ENCODE data around the gene LONP1.
"Not testable (repeated sequence)": the region's sequence is repeated elsewhere in the genome, so short reads cannot be mapped to it uniquely, and the experiment has no call there.

The LONP1 gene

DNA sequence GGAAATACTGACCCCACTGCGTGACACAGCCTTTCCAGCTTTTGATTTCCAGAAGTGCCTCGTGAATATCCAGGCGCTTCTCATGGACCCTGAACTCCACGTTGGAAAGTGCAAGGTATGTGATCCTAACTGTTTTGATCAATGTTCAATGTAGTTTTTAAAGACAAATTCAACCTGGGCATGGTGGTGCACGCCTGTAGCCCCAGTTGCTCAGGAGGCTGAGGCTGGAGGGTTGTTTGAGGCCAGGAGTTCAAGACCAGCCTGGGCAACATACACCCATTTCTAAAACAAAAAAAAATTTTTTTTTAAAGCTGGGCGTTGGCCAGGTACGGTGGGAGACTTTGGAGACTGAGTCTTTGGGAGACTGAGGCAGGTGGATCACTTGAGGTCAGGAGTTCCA lies 31.8 kb upstream of the LONP1 start:
- H3K4me3 ChIP-seq (ENCODE audit: low read depth, low read length): no peak overlapping the region
- DNase-seq (ENCODE audit: low read depth): no peak
- TF ChIP-seq MYC (IDR thresholded peaks at IDR 0.05; ENCODE audit: low read depth, low read length): no peak
- TF ChIP-seq, protein P1, sequence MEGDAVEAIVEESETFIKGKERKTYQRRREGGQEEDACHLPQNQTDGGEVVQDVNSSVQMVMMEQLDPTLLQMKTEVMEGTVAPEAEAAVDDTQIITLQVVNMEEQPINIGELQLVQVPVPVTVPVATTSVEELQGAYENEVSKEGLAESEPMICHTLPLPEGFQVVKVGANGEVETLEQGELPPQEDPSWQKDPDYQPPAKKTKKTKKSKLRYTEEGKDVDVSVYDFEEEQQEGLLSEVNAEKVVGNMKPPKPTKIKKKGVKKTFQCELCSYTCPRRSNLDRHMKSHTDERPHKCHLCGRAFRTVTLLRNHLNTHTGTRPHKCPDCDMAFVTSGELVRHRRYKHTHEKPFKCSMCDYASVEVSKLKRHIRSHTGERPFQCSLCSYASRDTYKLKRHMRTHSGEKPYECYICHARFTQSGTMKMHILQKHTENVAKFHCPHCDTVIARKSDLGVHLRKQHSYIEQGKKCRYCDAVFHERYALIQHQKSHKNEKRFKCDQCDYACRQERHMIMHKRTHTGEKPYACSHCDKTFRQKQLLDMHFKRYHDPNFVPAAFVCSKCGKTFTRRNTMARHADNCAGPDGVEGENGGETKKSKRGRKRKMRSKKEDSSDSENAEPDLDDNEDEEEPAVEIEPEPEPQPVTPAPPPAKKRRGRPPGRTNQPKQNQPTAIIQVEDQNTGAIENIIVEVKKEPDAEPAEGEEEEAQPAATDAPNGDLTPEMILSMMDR (IDR thresholded peaks at IDR 0.05; ENCODE audit: low read depth, low read length): no peak
- no peak for TF ChIP-seq POLR2A (IDR thresholded peaks at IDR 0.05; ENCODE audit: extremely low read depth, insufficient read length)
- TF ChIP-seq, protein P2, sequence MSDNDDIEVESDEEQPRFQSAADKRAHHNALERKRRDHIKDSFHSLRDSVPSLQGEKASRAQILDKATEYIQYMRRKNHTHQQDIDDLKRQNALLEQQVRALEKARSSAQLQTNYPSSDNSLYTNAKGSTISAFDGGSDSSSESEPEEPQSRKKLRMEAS (IDR thresholded peaks at IDR 0.05; ENCODE audit: low read depth, low read length): no peak

DNA sequence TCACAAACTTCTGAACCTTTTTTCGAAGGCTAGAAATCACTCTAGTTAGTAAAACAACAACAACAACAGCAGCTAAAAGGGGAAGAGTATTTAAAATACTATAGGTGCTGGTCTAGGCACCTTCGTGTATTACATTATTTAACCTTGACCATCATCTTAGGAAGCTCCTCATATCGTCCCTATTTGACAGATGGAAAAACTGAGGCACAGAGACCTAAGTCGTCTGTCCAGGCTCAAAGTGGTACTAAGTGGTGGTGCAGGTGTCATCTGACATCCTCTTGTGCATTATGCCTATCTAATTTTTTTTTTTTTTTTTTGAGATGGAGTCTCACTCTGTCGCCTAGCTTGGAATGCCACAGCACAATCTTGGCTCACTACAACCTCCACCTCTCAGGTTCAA lies 29.6 kb upstream of the LONP1 start:
- TF ChIP-seq, protein P2 (IDR thresholded peaks at IDR 0.05; ENCODE audit: low read depth, low read length): no peak
- TF ChIP-seq, protein P1 (IDR thresholded peaks at IDR 0.05; ENCODE audit: low read depth, low read length): no peak
- TF ChIP-seq POLR2A (IDR thresholded peaks at IDR 0.05; ENCODE audit: extremely low read depth, insufficient read length) (no peak), MYC (IDR thresholded peaks at IDR 0.05; ENCODE audit: low read depth, low read length) (no peak)

DNA sequence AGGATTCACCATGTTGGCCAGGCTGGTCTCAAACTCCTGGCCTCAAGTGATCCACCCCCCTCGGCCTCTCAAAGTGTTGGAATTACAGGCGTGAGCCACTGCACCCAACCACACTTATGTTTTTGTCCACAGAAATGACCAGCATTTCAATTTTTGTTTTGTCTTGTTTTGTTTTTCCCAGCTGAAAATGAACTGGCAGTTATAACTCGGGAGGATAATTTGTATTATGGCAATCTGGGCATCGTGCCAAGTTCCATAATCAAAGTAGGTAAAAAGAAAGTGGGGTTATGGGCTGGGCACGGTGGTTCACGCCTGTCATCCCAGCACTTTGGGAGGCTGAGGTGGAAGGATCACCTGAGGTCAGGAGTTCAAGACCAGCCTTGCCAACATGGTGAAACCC lies 29.0 kb upstream of the LONP1 start:
- H3K4me3 ChIP-seq (ENCODE audit: low read depth, low read length); DNase-seq (ENCODE audit: low read depth): not testable (repeated sequence)

More for the DNA sequence above, 29.6 kb upstream of the LONP1 start:
- DNase-seq (ENCODE audit: low read depth): no peak
- H3K4me3 ChIP-seq (ENCODE audit: low read depth, low read length): no peak overlapping the region

DNA sequence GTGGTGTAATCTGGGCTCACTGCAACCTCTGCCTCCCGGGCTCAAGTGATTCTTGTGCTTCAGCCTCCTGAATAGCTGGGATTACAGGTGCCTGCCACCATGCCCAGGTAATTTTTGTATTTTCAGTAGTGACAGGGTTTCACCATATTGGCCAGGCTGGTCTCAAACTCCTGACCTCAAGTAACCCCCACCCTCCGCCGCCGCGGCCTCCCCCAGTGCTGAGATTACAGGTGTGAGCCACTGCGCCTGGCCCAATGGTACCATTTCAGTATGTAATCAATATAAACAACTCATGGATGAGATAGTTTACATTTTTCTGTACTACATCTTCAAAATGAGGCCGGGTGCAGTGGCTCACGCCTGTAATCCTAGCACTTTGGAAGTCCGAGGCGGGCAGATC lies 25.1 kb upstream of the LONP1 start:
- DNase-seq (ENCODE audit: low read depth); H3K4me3 ChIP-seq (ENCODE audit: low read depth, low read length): not testable (repeated sequence)

DNA sequence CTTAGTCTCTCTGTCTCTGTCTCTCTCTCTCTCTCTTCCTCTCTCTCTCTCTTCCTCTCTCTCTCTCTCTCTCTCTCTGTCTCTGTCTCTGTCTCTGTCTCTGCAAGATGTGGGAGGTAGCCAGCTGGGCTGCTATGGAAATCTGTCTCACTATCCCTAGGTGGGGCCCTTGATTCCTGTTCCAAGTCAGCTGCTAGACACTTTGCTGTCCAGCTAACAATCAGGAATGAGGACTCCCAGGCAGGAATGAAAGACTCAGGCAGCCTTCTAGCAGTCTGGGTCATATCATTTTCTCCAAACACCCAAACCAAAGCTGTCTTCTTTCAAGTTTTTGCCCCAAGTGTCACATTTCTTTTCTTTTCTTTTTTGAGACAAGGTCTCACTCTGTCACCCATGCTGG lies 23.7 kb upstream of the LONP1 start:
- DNase-seq (ENCODE audit: low read depth): no peak
- no peak overlapping the region for H3K4me3 ChIP-seq (ENCODE audit: low read depth, low read length)
- no peak for TF ChIP-seq POLR2A (IDR thresholded peaks at IDR 0.05; ENCODE audit: extremely low read depth, insufficient read length)
- TF ChIP-seq, protein P1 (IDR thresholded peaks at IDR 0.05; ENCODE audit: low read depth, low read length): no peak
- TF ChIP-seq, protein P2 (IDR thresholded peaks at IDR 0.05; ENCODE audit: low read depth, low read length): no peak
- no peak for TF ChIP-seq MYC (IDR thresholded peaks at IDR 0.05; ENCODE audit: low read depth, low read length)

DNA sequence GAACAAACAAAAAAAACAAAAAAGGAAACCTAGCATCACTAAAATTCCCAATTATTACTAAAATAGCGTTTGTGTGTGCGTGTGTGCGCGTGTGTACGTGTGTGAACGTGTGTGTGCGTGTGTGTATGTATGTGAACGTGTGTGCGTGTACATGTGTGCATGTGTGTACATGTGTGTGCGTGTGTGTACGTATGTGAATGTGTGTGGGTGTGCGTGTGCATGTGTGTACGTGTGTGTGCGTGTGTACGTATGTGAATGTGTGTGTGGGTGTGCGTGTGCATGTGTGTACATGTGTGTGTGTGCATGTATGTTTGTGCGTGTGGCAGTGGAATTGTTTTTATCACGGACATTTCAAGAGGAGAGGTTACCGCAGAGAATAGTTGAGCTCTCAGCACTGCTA lies 22.1 kb upstream of the LONP1 start:
- H3K4me3 ChIP-seq (ENCODE audit: low read depth, low read length): no peak overlapping the region
- TF ChIP-seq, protein P1 (IDR thresholded peaks at IDR 0.05; ENCODE audit: low read depth, low read length): no peak
- TF ChIP-seq, protein P2 (IDR thresholded peaks at IDR 0.05; ENCODE audit: low read depth, low read length): no peak
- TF ChIP-seq MYC (IDR thresholded peaks at IDR 0.05; ENCODE audit: low read depth, low read length) (no peak), POLR2A (IDR thresholded peaks at IDR 0.05; ENCODE audit: extremely low read depth, insufficient read length) (no peak)
- no peak for DNase-seq (ENCODE audit: low read depth)

DNA sequence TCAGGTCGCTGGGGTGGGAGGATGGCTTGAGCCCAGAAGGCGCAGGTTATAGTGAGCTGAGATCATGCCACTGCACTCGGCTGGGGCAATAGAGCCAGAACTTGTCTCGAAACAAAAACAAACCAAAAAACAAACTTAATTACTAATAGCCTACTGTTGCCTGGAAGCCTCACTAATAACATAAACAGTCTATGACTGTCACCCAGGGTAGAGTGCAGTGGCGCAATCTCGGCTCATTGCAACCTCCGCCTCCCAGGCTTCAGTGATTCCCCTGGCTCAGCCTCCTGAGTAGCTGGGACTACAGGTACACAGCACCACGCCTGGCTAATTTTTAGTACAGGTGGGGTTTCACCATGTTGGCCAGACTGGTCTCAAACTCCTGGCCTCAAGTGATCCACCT lies 18.5 kb upstream of the LONP1 start:
- H3K4me3 ChIP-seq (ENCODE audit: low read depth, low read length): no peak overlapping the region
- TF ChIP-seq POLR2A (IDR thresholded peaks at IDR 0.05; ENCODE audit: extremely low read depth, insufficient read length): no peak
- TF ChIP-seq, protein P2 (IDR thresholded peaks at IDR 0.05; ENCODE audit: low read depth, low read length): no peak
- no peak for TF ChIP-seq MYC (IDR thresholded peaks at IDR 0.05; ENCODE audit: low read depth, low read length)
- TF ChIP-seq, protein P1 (IDR thresholded peaks at IDR 0.05; ENCODE audit: low read depth, low read length): no peak
- DNase-seq (ENCODE audit: low read depth): no peak

DNA sequence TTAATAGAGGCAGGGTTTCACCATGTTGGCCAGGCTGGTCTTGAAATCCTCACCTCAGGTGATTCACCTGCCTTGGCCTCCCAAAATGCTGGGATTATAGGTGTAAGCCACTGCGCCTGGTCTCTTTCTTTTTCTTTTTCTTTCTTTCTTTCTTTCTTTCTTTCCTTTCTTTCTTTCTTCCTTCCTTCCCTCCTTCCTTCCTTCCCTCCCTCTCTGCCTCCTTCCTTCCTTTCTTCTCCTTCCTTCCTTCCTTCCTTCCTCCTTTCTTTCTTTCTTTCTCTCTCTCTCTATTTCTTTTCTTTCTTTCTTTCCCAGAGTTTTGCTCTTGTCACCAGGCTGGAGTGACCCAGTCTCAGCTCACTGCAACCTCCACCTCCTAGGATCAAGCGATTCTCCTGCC lies 13.2 kb upstream of the LONP1 start:
- DNase-seq (ENCODE audit: low read depth): not testable (repeated sequence)

More for the DNA sequence above, 13.2 kb upstream of the LONP1 start:
- H3K4me3 ChIP-seq (ENCODE audit: low read depth, low read length): not testable (repeated sequence)

Data from NB4 (cell line).